ENCODE results near the gene JPH2.
"Not testable (repeated sequence)": the region's sequence is repeated elsewhere in the genome, so short reads cannot be mapped to it uniquely, and the experiment has no call there.

The JPH2 gene

DNA sequence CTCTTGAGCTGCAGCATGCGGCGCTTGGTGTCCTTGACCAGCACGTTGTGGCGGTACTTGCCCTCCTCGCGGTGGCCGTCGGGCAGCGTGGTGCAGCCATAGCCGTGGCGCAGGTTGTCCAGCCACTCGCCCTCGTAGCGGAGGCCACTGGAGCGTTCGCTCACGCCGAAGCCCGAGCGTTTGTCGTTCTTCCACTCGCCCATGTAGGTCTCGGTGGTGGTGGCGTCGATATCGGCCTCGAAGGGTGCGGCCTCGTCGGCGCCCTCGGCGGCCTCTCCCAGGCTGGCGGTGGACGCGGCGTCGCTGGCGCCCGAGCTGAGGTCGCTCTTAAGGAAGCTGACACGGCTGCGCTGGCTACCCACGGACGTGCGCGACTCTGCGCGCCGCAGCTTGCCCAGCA lies 27.3 kb downstream of the JPH2 start:
- DNase-seq (ENCODE audit: low read depth, low spot score): no peak

DNA sequence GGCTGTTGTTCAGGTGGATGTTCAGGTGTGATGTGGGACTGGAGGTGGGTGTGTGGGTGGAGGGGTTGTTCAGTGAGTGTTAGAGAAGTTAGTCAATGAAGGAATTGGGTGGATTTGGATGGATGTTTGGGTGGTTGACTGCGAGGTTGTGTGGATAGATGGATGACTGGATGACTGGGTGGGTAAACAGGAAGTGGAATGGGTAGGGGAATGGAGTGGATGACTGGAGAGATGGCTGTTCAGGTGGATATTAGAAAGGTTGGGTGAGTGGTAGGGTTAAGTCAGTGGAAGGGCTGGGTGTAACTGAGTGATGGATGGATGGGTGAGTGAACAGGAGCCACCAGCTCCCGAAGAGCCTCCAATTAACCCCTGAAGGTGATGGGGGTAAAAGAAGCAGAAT lies 27.9 kb downstream of the JPH2 start:
- no peak for DNase-seq (ENCODE audit: low read depth, low spot score)

DNA sequence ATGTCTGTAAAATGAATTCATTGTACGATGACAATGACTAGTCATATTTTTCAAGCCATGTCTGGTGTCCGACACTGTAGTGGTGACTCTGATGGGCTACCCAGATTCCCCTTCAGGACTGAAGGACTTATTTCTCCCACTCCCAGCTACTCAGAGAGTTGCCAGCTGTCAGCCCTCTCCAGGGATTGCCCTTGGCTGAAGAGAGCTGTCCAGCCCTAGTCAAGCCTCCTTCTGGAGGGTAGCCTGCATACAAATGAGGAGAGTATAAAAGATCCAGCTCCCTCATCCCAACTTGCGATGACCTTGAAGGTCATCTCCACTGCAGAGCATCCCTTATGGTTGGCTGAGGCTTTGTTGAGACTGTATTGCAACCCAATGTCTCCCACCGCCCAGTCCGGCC lies 29.9 kb downstream of the JPH2 start:
- no peak for DNase-seq (ENCODE audit: low read depth, low spot score)

DNA sequence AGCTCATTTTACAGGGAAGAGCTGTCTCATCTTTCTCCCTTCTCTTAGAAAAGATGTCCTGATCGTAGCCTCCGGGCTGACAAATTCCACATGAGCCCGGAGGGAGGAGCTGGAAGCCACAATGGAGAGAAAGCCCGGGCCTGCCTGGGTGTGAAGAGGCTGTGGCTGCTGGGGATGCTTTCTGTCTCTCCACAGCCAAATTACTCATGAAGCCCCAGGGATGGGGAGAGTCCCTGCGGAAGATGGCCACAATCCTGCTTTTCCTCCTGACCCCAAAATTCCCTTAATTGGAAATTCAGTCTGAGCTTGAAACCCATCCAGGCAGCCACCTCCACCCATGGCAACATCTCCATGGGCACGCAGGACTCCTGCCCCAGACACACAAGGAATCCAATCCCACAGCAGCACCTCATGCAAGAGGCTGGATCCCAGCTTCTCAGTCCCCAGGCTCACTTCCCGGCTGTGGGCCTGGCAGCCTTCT lies 32.4 kb downstream of the JPH2 start:
- DNase-seq (ENCODE audit: low read depth, low spot score): peak; percentile 58

DNA sequence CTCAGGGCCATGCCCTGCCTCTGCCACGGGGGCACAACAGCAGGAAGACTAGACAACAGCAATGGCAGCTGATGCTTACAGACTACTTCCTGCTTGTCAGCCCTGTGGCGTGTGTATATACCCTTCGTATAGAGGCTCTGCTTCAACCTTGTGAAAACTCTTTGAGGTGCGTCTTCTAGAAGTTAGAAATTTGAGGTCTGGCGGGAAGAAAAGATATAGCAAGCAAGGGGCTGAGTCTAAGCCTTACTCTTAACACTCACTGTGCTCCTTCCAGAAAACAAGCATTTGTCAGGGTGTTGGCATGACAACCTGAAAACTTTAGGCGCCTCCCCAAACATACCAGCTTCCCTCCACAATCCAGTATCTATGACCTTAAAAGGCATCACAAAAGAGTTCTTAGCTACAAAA lies 33.3 kb downstream of the JPH2 start:
- DNase-seq (ENCODE audit: low read depth, low spot score): peak; percentile 66

DNA sequence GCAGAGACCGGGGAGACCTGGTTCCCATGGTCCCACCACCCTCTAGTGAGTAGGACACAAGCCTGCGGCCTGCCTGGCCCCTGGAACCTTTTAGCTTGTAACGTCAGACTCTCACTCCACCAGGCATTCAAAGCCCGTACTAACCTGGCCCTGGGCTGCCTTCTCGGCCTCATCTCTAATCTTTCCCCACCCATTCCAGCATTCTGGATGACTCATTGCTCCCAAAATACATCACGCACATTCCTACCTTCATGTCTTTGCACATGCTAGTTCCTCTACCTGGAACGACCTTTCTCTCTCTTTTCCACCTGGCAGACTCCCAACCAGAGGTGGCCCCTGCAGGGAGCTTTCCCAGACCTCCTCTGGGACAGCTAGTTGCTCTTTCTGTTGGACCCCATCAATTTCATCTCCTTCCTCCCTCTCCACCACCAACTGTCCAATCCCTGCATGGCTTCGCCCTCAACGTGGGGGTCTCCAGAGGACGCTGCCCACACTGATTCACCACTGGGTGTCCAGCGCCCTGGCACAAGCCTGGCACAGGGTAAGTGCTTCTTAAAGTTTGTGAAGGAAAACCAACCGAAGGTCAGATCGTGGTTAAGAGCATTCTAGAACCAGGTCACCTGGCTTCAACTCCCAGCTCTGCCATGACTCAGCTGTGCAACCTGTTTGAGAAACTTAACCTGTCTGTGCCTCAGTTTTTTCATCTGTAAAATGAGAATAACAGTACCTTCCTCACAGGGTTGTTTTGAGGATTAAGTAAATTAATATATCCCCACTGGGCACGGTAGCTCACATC lies 35.2 kb downstream of the JPH2 start:
- DNase-seq (ENCODE audit: low read depth, low spot score): peak; percentile 54

DNA sequence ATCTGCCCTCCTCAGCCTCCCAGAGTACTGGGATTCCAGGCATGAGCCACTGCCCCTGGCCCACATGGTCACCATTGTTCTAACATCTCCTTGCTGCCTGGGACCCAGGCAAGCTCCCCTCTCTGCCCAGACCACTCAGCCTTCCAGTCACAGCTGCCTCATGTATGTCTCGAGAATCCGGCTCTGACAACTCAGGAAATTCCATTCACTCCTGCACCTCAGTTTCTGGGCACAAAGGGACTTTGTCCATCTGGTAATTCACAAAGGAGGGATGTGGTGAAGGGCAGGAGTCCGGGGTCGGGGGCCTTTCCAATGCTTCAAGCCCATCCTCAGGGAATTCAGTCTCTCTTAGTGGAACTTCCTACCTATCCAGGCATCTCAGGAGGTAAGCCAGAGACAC lies 40.7 kb downstream of the JPH2 start:
- no peak for DNase-seq (ENCODE audit: low read depth, low spot score)

DNA sequence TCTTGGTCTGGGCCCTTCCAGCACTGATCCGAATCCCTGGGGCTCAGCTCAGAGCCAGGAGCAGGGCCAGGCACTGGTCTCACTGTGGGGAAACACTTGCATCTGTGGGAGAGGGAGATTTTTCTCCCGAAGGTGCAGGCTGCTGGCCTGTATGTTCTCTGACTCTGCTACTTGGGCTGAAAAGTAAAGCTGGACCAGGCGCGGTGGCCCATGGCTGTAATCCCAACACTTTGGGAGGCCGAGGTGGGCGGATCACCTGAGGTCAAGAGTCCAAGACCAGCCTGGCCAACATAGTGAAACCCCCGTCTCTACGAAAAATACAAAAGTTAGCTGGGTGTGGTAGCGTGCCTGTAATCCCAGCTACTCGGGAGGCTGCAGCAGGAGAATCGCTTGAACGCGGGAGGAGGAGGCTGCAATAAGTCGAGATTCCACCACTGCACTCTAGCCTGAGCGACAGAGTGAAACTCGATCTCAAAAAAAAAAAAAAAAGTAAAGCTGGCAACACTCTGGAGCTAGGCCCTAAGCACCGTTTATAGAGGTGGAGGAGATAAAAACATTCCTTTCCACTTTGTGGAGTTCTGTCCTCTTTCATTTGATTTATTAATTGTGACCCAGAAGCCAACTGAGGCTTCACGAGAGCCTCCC lies 41.7 kb downstream of the JPH2 start:
- DNase-seq (ENCODE audit: low read depth, low spot score): no peak

DNA sequence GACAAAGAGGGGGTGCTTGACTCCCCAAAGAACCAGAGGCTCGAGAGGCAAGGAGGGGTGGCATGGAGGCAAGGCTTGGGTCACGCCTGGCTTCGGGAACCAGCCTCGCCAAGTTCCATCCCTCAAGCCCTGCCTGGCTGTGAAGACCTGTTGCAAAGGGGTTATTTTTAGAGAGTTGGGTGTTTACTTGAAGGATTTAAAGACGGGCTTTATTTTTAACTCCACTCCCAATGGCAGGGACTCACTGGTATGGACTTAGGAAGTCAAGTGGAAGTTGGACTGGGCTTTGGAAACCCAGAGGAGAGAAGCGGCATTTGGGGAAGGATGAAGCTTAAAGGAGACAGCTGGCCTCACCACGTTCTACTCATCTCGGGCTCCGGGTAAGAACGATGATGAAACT lies 43.1 kb downstream of the JPH2 start:
- DNase-seq (ENCODE audit: low read depth, low spot score): no peak

DNA sequence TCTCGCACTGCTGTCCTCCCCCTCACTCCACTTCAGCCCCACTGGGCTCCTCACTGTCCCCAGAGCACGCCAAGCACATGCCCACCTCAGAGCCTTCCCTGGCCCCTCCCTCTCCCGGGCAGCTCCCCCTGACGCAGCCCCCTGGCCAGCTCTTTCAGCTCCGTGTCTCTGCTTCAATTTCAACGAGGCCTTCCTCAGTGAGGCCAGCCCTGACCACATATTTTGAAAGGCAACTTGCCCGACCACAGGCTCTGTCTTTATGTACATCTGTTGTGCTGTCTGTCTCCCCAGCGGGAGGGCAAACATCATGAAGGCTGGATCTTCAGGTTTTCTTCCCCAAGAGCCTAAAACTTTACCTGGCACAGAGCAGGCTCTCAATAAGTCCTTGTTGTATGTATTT lies 44.6 kb downstream of the JPH2 start:
- peak; percentile 70 for DNase-seq (ENCODE audit: low read depth, low spot score)

DNA sequence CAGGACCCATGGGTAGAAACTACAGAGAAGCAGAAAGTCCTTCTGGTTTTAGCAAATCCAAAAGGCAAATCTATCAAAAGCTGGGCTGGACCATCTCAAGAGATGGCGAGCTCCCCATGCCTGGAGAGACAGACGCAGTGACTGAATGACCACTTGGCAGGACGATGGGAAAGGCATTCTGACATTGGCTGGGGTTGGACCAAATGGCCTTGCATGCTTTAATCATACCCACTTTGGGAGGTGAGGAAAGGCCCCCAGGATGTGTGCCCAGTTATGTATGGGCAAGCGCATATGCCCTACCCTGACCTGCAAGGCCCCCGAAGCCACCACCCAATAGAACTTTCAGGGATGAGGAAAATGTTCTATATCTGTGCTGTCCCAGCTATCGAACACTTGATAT lies 45.1 kb downstream of the JPH2 start:
- DNase-seq (ENCODE audit: low read depth, low spot score): no peak

DNA sequence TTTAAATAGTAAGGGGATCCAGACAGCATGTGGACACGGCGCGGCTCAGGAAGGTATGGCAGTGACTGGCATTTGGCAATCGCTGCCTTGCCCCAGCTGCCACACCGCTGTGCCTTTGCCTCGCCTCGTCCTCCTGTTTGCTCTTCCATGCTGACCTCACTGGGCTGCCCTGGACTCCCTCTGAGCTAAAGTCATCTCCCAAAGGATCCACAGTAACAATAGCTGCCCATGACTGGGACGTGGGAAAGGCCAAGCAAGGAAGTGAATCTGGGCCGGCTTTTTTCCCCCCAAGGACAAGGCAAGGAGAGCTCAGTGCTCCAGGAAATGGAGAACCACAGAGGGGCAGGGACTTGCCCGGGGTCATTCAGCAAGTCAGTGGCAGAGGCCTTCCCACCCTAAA lies 48.1 kb downstream of the JPH2 start:
- DNase-seq (ENCODE audit: low read depth, low spot score): no peak

DNA sequence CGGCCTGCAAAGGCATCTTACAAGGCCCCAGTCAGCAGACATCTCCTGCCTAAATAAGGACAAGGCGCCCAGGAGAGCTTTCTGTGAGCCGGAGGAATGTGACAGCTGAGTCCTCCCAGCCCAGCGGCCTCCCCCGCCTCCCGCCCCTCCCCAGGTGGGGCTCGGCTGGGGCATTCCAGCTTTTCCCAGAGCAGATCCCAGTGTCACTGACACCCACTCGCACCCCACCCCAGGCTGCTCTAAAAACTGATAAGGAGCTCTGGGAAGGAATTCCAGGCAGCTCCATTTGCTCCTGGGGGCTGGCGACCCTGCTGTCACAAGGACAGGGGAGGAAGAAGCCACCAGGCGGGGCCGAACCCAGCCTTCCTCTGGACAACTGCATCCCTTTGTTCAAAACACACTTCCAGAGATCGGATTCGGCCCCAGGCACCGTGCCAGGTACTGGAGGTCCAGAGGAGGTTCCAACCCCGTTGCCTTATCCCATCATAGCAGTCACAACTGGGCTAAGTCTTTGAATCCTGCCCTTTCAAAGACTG lies 49.7 kb downstream of the JPH2 start:
- peak; percentile 86 for DNase-seq (ENCODE audit: low read depth, low spot score)

DNA sequence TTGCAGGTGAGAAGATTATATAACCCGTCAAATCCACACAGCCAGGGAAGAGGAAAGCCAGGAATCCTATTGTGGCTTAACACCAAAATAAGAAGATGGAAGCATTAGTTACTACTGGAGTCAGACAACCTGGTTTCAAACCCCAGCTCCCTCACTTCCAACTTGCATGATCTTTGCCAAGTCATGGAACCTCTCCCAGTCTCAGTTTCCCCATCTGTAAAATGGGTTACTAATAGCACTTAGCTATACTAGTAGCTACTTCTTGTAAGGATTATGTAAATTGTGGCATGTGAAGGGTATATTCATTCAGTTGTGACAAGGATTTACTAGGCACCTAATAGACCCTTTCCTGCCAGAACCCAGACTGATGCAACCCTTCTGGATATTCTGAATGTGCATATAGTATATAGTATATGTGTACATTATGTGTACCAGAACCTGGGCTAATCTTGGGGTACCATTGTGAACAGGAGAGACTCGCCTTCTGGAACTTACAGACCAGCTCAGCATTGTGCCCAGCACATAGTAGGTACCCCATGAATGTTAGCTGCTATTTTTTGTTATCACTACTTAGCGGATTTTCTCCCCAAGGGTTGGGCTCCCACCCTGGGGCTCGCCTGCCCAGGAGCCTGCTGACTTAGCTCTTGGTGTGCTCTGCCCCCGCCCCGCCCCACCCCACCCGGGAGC lies 50.3 kb downstream of the JPH2 start:
- DNase-seq (ENCODE audit: low read depth, low spot score): no peak

DNA sequence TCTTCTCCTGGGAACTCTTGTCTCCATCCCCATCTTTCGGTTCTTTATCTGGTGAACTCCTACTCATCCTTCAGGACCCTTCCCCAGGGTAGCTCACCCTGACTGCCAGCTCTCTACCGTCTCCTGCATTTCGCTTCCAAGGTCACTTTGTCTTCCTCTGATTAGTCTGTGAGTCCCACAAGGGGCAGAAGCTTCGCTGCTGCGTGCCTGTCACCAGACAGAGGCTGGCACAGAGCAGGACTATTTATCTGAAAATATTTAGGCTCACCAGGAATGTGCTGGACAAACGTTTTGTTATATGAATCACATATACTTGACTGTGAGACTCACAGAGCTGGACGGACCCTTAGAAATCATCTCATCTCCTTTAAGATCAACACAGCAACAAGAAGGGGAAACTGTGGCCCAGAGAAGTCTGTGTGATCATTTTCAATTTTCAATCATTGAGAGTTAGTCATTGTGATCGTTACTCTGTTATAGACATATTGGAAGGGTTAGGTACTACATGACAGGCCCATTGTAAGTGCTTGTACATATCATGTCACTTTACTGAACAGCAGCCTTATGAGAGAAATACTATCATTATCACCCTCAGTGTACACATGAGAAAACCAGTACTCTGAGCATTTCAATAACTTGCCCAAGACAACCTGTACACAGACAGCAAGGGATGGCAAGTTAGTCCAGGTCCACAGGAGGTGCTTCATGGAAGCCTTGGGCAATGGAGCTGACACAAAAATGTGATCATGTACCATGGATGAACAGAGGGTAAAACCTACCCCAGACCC lies 51.4 kb downstream of the JPH2 start:
- DNase-seq (ENCODE audit: low read depth, low spot score): peak; percentile 27

DNA sequence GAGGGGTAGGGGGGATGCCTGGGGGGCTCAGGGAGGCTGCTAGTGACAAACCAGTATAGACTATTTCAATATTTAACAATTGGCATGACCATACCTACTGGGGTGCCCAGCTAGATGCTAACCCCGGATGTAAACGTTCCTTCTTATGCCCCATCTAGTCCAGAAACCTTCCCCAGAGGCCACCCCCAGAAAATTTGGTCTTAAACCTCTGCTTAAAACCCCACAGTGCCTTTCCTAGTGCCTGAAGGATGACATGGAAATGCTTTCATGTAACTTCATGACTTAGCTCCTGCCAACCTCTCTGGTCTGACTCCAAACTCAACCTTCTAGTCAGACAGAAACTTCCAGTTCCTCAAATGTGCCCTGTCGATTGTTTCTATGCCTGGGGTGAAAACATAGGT lies 52.0 kb downstream of the JPH2 start:
- no peak for DNase-seq (ENCODE audit: low read depth, low spot score)

DNA sequence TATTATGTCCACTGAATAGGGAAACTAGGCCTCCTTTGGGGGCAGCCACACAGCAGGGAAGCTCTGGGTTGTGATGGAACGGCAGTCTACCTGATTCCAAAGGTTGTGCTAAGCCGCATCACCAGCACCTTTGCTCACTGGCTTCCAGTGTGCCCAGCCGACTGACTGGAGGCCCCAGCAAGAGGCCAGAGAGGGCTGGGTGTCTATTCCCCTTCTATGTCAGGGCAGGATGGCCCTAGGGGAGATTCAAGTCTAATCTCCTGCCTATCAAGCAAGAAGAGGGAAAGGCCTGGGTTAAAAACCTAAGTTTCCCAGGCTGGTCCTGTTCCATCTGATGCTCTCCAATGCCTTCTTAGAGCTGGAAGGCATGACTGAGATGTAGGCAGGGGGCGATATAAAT lies 53.6 kb downstream of the JPH2 start:
- DNase-seq (ENCODE audit: low read depth, low spot score): no peak

DNA sequence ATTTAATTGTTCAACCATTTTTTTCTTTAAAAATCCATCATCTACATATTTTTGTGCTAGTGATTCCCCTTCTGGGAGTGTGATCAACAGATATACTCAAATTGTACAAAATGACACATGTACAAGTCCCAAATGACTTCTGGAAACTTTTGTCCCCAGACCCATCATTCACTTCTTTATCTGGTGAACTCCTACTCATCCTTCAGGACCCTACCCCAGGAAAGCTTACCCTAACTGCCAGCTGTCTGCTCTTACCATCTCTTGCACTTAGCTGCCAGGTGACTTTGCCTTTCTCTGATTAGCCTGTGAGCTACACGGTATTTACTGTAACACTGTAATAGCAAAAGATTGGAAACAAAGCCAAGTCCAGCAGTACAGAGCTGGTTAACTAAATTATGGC lies 55.3 kb downstream of the JPH2 start:
- no peak for DNase-seq (ENCODE audit: low read depth, low spot score)

DNA sequence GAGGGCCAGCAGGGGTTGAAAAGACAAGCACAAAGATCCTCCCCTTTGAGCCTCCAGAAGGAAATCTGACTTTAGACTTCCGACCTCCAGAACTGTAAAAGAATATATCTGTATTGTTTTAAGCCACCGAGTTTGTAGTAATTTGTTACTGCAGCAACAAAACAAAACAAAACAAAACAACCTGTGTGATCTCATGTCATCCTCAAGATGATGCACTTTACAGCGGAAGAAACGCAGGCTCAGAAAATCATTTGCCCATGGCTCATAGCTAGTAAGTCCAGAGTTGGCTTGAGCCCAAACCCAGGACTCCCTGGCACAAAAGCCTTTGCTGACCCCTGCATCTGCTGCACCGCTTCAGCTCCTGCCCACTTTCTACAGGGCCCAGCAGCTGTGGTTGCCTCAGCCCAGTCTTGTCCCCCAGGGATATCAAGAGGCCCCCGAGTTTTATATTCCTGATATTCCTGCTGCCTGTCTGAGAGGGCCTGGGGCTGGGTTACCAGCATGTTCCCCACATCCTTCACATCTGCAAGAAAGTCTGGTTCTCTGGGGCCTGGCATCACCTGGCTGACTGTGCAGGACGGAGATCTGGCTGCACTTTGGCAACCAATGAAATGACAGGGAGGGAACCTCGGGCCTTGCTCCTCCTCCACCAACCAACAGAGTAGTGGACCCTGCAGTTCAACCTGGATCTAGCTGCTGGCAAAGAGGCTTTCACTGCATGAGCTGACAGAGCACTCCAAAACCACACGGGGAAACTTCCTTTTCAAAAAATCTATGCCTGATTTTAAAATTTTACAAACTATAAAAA lies 56.9 kb downstream of the JPH2 start:
- peak; percentile 54 for DNase-seq (ENCODE audit: low read depth, low spot score)

DNA sequence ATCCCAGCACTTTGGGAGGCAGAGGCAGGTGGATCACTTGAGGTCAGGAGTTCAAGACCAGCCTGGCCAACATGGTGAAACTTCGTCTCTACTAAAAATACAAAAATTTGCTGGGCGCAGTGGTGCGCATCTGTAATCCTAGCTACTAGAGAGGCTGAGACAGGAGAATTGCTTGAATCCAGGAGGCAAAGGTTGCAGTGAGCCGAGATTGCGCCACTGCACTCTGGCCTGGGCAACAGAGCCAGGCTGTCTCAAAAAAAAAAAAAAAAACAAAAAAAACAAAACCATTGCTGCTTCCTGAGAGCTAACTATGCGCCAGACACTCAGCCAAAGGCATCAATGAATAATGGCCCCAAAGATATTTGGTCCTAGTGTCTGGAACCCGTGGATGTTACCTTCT lies 57.7 kb downstream of the JPH2 start:
- DNase-seq (ENCODE audit: low read depth, low spot score): not testable (repeated sequence)

DNA sequence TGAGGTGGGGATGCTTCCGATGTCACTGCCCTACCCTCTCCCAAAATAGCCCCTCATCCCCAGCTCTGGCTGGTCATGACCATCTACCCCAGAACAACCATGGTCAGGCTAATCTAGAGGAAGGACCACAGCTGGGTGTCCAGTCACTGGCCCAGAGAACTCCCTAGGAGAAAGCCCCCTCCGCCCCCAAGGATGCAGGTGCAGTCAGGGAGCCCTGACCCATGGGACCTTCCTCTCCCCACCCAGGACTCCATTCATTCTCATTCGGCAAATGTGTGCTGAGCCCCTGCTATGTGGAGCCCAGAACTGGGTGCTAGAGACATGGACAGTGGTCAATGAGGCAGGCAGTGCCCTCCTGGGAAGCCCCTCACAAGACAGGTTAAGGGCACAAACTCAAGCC lies 60.5 kb downstream of the JPH2 start:
- DNase-seq (ENCODE audit: low read depth, low spot score): no peak
